Endothelial cell of umbilical vein (primary cell): ENCODE measurements around the gene SIAH1. TPM values are rescaled to one million over a fixed set of nuclear protein-coding genes. Genes with fewer than 3 reads are reported as not detected.

ENCODE experiments used
- BruUV-seq: library from RNA; stranded (reverse); fragments of 400-500 nt; replicated peaks from 2 replicates; lab custom pipeline; 2021; lab: Mats Ljungman, UMichigan
- CTCF ChIA-PET: fragments of 300-600, 350-600 bp; sonication (Branson Sonifier 250); formaldehyde crosslinking; loops from one replicate; lab custom pipeline; 2021; ENCODE audit warnings: antibody characterized with exemption, inconsistent platforms; lab: Charles Lee
- POLR2A ChIA-PET: fragments of 300-600, 350-600 bp; sonication (Branson Sonifier 250); formaldehyde crosslinking; loops from one replicate; lab custom pipeline; 2021; ENCODE audit warnings: antibody characterized with exemption, inconsistent platforms; lab: Charles Lee
- DNase-seq: peaks from one replicate; pipeline ENCODE4 v3.0.0-alpha.2; 2011; ENCODE audit warnings: low read depth, low spot score
- FAIRE-seq: peaks from 2 replicates; lab custom pipeline; 2011; peaks lifted over from hg19 to GRCh38; lab: Jason Lieb, UNC
- H2AFZ ChIP-seq: 2 replicates; pipeline ENCODE4 v1.6.0; 2012; ENCODE audit warnings: low read depth, low read length, control low read depth, inconsistent platforms
- H3K27ac ChIP-seq: 2 replicates; pipeline ENCODE4 v1.5.1; 2011; ENCODE audit warnings: low read depth, mild to moderate bottlenecking, control low read depth, low read length, moderate library complexity; ENCODE audit not compliant: insufficient read depth
- H3K27me3 ChIP-seq, 2 experiments: 2 replicates each; pipeline versions ENCODE4 v1.6.0 to v1.6.1; 2011; ENCODE audit warnings: low read length in 2 of 2, mixed read lengths in 1 of 2; ENCODE audit not compliant: control insufficient read depth in 2 of 2, insufficient read depth in 2 of 2
- H3K36me3 ChIP-seq, 2 experiments: 2 replicates in 1 of 2; 3 replicates in 1 of 2; pipeline ENCODE4 v1.5.1; 2011; ENCODE audit warnings: low read length in 2 of 2, mild to moderate bottlenecking in 1 of 2, moderate library complexity in 1 of 2; ENCODE audit not compliant: control insufficient read depth in 2 of 2, insufficient read depth in 2 of 2; ENCODE audit errors: extremely low read depth in 1 of 2
- H3K4me1 ChIP-seq: 3 replicates; pipeline ENCODE4 v1.5.1; 2011; ENCODE audit warnings: mild to moderate bottlenecking, low read length; ENCODE audit not compliant: control insufficient read depth, insufficient read depth; ENCODE audit errors: extremely low read depth
- H3K4me2 ChIP-seq: 2 replicates; pipeline ENCODE4 v1.6.1; 2011; ENCODE audit warnings: low read length, control low read depth, mixed read lengths; ENCODE audit not compliant: insufficient read depth
- H3K4me3 ChIP-seq, 3 experiments: fragments of 200-600 bp in 1 of 3; sonication (generic), shearing (Covaris generic) in 1 of 3; replicated peaks in 1 of 3; 2 replicates each; pipeline ENCODE4 v1.5.1; 2011 to 2016; ENCODE audit warnings: control low read depth in 3 of 3, low read length in 3 of 3, mild to moderate bottlenecking in 2 of 3, inconsistent platforms in 1 of 3, low read depth in 1 of 3, moderate library complexity in 1 of 3; ENCODE audit not compliant: insufficient read depth in 1 of 3
- H3K79me2 ChIP-seq: 2 replicates; pipeline ENCODE4 v1.6.0; 2012; ENCODE audit warnings: low read length, inconsistent platforms; ENCODE audit not compliant: control insufficient read depth, insufficient read depth
- H3K9ac ChIP-seq: replicated peaks from 2 replicates; pipeline ENCODE3; 2011; ENCODE audit warnings: low read length, control low read depth; ENCODE audit not compliant: insufficient read depth; ENCODE audit errors: extremely low read depth
- H3K9me1 ChIP-seq: replicated peaks from 3 replicates; pipeline ENCODE4 v1.6.0; 2011; ENCODE audit warnings: mild to moderate bottlenecking, low read length; ENCODE audit not compliant: control insufficient read depth, insufficient read depth; ENCODE audit errors: extremely low read depth
- H3K9me3 ChIP-seq: replicated peaks from 2 replicates; pipeline ENCODE4 v1.5.1; 2012; ENCODE audit warnings: low read length, inconsistent platforms; ENCODE audit not compliant: control insufficient read depth, insufficient read depth
- H4K20me1 ChIP-seq: replicated peaks from 2 replicates; pipeline ENCODE3; 2011; ENCODE audit warnings: mild to moderate bottlenecking, low read length; ENCODE audit not compliant: control insufficient read depth, insufficient read depth; ENCODE audit errors: extremely low read depth
- EZH2 ChIP-seq: IDR thresholded peaks from 2 replicates; pipeline ENCODE4 v1.6.1; 2012; ENCODE audit warnings: borderline replicate concordance, low read depth, mild to moderate bottlenecking, moderate library complexity, low read length, inconsistent platforms; ENCODE audit not compliant: severe bottlenecking
- FOS ChIP-seq: IDR thresholded peaks from 2 replicates; pipeline ENCODE4 v1.6.1; 2011; ENCODE audit warnings: mild to moderate bottlenecking, low read length, moderate library complexity, borderline replicate concordance; ENCODE audit not compliant: insufficient read depth
- GATA2 ChIP-seq: IDR thresholded peaks from 2 replicates; pipeline ENCODE4 v1.7.0; 2011; ENCODE audit warnings: low read depth, mild to moderate bottlenecking, moderate library complexity, mixed read lengths, low read length; ENCODE audit not compliant: insufficient read length, insufficient read depth
- JUN ChIP-seq: IDR thresholded peaks from 2 replicates; pipeline ENCODE4 v1.6.1; 2011; ENCODE audit warnings: borderline replicate concordance, low read depth; ENCODE audit not compliant: insufficient read length, insufficient read depth
- MYC ChIP-seq: IDR thresholded peaks from one replicate; pipeline ENCODE4 v1.6.1; 2011; ENCODE audit warnings: mild to moderate bottlenecking, low read depth, low read length
- POLR2A ChIP-seq: IDR thresholded peaks from 2 replicates; pipeline ENCODE4 v1.6.1; 2012; ENCODE audit warnings: low read depth, mild to moderate bottlenecking, control low read depth, low read length
- POLR2AphosphoS5 ChIP-seq: IDR thresholded peaks from 2 replicates; pipeline ENCODE4 v1.6.1; 2012; ENCODE audit warnings: low read depth, mild to moderate bottlenecking, control low read depth, low read length, moderate library complexity; ENCODE audit not compliant: insufficient read depth
- dilution Hi-C: fragments of 300-500 bp; cut with MboI; formaldehyde crosslinking; loops from one replicate; pipeline ENCODE4 v1.15.0; 2019; ENCODE audit warnings: low sequenced_read_pairs; ENCODE audit not compliant: extremely low pct_ligation_motif_present
- intact Hi-C: fragments of 100-400 bp; cut with micrococcal nuclease; formaldehyde crosslinking; loops from one replicate; pipeline ENCODE4 v1.10.0; 2022
- polyA plus RNA-seq, 4 experiments: library from polyadenylated mRNA; depleted of rRNA in 3 of 4; stranded (reverse) in 3 of 4; unstranded in 1 of 4; fragments of >200 nt; gene quantifications; 2 replicates each; pipeline versions ENCODE4 v1.2.1 to v1.2.3, GENCODE V29; 2011 to 2012; ENCODE audit warnings: missing spikeins in 1 of 4
- total RNA-seq: library from RNA; stranded (reverse); gene quantifications from 2 replicates; pipeline ENCODE4 v1.2.3, GENCODE V29; 2021
- TF ChIP-seq, protein P1 (sequence below), 2 donors: IDR thresholded peaks; 1 replicate in 1 of 2; 2 replicates in 1 of 2; pipeline ENCODE4 v1.5.1; 2011; ENCODE audit warnings: low read length in 2 of 2, mild to moderate bottlenecking in 2 of 2, moderate library complexity in 2 of 2, control low read depth in 1 of 2, inconsistent platforms in 1 of 2, low read depth in 1 of 2; ENCODE audit not compliant: insufficient read depth in 1 of 2; ENCODE audit errors: extremely low read depth in 1 of 2
- TF ChIP-seq, protein P2 (sequence below): IDR thresholded peaks from 2 replicates; pipeline ENCODE4 v1.6.1; 2011; ENCODE audit not compliant: insufficient read depth, insufficient read length

Gene SIAH1
- total and polyA plus RNA-seq, 2 donors (not counting 3 experiments of a cell fraction or from before 2014, with no cell fraction given) = 14.4 to 19.9 TPM

DNA sequence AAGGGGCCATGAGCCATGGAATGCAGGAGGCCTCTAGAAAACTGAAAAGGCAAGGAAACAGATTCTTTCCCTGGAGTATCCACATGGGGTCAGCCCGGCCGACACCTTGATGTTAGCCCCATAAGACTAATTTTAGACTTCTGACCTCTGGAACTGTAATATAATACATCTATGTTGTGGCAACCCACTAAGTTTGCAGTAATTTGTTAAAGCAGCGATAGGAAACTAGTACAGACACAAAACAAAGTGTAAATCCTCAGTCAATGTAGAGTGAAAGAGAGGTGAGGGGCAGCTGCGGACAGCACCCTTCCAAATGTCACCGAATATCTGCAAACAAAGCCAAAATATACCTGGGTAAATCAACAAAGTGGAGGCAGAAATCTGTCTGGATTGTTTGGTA lies 7.2 kb upstream of the SIAH1 start:
- ChIA-PET CTCF (no interaction called here), POLR2A (no interaction called here)
- no peaks in the 10 kb centered on the region for H3K79me2 ChIP-seq
- H3K9me3 ChIP-seq = no peaks in the 10 kb centered on the region
- peak; percentile 26 for FAIRE-seq
- H3K9ac ChIP-seq = no peak overlapping the region
- DNase-seq = no peak
- no peaks in the 10 kb centered on the region for H3K9me1 ChIP-seq
- no peaks in the 10 kb centered on the region for H4K20me1 ChIP-seq
- no peak overlapping the region for H3K4me3 ChIP-seq
- intact Hi-C loops (no loop called here), dilution Hi-C loops (no loop called here)
- H3K36me3 ChIP-seq = no peaks in the 10 kb centered on the region
- H3K27me3 ChIP-seq = peaks cover 0 to 2% of the 10 kb centered on the region in 2 experiments
- H2AFZ ChIP-seq = no peak overlapping the region
- BruUV-seq = no TSS peak
- no peaks in the 10 kb centered on the region for H3K4me1 ChIP-seq
- TF ChIP-seq GATA2 = no peak
- TF ChIP-seq FOS = no peak
- TF ChIP-seq, protein P1, sequence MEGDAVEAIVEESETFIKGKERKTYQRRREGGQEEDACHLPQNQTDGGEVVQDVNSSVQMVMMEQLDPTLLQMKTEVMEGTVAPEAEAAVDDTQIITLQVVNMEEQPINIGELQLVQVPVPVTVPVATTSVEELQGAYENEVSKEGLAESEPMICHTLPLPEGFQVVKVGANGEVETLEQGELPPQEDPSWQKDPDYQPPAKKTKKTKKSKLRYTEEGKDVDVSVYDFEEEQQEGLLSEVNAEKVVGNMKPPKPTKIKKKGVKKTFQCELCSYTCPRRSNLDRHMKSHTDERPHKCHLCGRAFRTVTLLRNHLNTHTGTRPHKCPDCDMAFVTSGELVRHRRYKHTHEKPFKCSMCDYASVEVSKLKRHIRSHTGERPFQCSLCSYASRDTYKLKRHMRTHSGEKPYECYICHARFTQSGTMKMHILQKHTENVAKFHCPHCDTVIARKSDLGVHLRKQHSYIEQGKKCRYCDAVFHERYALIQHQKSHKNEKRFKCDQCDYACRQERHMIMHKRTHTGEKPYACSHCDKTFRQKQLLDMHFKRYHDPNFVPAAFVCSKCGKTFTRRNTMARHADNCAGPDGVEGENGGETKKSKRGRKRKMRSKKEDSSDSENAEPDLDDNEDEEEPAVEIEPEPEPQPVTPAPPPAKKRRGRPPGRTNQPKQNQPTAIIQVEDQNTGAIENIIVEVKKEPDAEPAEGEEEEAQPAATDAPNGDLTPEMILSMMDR (IDR thresholded peaks at IDR 0.05; ENCODE audit: extremely low read depth in 1 of 2, insufficient read depth in 1 of 2, low read depth in 1 of 2, low read length in 2 of 2) = no peak
- no peak overlapping the region for H3K4me2 ChIP-seq
- H3K27ac ChIP-seq = no peak overlapping the region

DNA sequence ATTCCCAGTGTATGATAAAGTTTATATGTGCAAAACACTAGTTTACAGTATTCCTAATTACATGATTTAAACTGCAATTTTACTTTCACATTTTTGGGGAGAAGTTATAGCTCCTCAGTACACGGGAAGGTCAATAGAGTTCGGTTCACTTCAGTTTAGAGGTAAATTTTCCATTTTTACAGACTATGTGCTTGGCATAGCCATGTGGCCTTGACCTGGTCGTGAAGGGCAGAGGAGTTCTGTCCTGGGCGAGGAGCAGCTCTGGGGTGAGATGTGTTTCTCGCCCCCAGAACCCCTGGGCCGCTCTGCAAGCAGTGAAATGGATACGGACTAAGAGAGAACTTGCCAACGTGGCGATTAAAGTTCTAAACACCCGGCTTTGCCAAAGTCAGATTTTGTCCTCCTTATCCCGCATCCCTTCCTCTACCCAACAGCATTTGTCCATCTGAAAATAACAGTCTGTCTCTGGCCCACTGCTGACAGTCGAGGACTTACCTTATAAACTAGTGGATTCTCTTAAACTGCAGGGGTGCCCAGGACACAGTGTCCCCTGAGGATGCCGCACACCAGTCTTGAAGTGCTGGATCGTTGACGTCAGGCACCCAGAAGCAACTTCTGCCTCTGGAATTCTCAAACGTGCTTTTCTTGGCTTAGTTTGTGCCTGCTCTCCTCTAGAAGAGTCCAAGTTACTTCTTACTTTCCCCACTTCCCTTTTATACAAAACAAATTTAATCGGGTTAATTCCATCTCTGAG lies 1.5 kb upstream of the SIAH1 start:
- H3K27ac ChIP-seq = no peak overlapping the region

More for the DNA sequence above, 1.5 kb upstream of the SIAH1 start:
- peaks cover 28% of the 10 kb centered on the region for H3K79me2 ChIP-seq
- POLR2A ChIA-PET = no interaction called here
- no peak overlapping the region for H3K9ac ChIP-seq
- BruUV-seq = no TSS peak
- CTCF ChIA-PET = interaction anchor here (3.3 kb wide), 1 partner anchor 237 kb away, joined by 17 read pairs; no protein-coding TSS in a partner anchor
- FAIRE-seq (no peak), DNase-seq (no peak)
- H2AFZ ChIP-seq = no peak overlapping the region
- H3K27me3 ChIP-seq = no peaks in the 10 kb centered on the region
- dilution Hi-C loops = no loop called here
- peaks cover 18% of the 10 kb centered on the region for H3K4me1 ChIP-seq
- no peak for TF ChIP-seq FOS
- TF ChIP-seq EZH2 = no peak
- no peak for TF ChIP-seq POLR2A
- no peak for TF ChIP-seq POLR2AphosphoS5
- no peak for TF ChIP-seq MYC
- TF ChIP-seq, protein P2, sequence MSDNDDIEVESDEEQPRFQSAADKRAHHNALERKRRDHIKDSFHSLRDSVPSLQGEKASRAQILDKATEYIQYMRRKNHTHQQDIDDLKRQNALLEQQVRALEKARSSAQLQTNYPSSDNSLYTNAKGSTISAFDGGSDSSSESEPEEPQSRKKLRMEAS = no peak
- TF ChIP-seq, protein P1 (IDR thresholded peaks at IDR 0.05; ENCODE audit: extremely low read depth in 1 of 2, insufficient read depth in 1 of 2, low read depth in 1 of 2, low read length in 2 of 2) = no peak
- TF ChIP-seq JUN = no peak
- no peak for TF ChIP-seq GATA2
- intact Hi-C loops = loop anchor here (10.0 kb wide), 1 partner anchor 142 kb away; the partner anchor contains the start of genes ABCC11 and LONP2
- H3K9me3 ChIP-seq = no peaks in the 10 kb centered on the region
- H3K9me1 ChIP-seq = no peaks in the 10 kb centered on the region
- H4K20me1 ChIP-seq = peaks cover 4% of the 10 kb centered on the region
- H3K4me3 ChIP-seq = no peak overlapping the region
- H3K4me2 ChIP-seq = no peak overlapping the region
- no peaks in the 10 kb centered on the region for H3K36me3 ChIP-seq
